Stimulated activated naive CD4-positive, alpha-beta T cell (primary cell): ENCODE data around the gene MAP4K2.

Experiments
- DNase-seq, 6 experiments: peaks; one replicate each; lab custom pipeline; 2025; lab: John Stamatoyannopoulos, UW

MAP4K2 gene

GRCh38 chr11:64813826-64814225 lies 10.8 kb upstream of the MAP4K2 start:
- no peak for DNase-seq

DNA sequence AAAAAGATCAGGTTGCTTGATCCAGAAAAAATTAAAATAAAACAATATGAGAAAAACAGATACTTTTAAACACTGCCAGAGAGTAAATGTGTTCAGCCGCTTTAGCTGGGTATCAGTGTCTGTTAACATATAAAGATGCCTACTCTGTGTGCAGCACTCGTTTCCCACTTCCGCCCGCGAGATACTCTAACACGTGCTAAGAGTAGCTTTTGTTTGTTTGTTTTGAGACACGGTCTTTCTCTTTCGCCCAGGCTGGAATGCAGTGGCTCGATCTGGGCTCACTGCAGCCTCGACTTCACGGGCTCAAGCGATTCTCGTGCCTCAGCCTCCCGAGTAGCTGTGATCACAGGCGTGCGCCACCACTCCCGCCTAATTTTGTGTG lies 7.9 kb upstream of the MAP4K2 start:
- DNase-seq = peak in 5 of 6 experiments; percentile 48 to 82 (median 63)

DNA sequence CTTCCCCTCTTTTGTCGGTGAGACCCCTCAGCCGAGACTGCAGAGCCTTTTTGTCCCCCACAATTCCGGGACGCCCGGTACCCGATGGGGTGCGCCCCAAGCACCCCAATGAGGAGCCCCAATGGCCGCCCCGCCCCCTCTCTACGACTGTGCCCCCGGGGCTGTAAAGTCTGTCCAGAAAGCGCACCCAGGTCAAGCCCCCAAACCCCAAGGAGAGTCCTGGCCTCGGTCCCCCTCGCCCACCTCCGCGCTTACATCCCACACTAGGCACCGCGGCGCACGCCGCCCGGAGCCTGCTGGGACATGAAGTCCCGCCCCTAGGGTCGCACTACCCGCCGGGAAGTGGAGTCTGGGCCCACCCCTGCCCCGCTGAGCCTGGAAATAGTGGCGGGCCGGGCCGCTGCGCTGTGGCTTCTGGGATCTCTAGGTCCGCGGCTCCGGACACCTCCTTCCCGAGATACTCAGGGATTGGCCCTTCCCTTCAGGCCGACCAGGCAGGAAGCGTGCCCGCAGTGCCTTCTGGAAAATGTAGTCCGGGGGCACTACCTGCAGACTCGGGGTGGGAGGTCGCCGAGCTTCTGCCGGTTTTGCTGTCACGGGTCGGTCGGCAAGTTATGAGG lies 7.4 kb upstream of the MAP4K2 start, which contains the start of gene MEN1:
Gene MEN1, minus strand, starts transcription at position 281 of the 620 bp plus-strand sequence. CDS start 442 bp downstream, outside the sequence.
- DNase-seq = peak; percentile 61 to 85 (median 80)

DNA sequence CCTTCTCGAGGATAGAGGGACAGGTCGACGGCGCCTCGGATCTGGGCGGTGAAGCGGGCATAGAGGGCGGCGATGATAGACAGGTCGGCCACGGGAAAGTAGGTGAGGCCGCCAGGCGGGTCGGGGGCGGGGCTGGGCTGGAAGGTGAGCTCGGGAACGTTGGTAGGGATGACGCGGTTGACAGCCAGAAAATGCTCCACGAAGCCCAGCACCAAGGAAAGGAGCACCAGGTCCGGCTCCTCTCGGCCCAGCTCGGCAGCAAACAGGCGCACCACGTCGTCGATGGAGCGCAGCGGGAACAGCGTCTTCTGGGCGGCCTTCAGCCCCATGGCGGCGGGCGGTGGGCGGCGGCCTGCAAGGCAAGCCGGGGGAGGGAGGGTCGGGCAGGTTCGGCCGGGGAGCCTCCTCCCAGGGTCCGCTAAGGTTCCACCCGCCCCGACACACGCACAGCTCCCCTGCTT lies 6.8 kb upstream of the MAP4K2 start:
- peak in 3 of 6 experiments; percentile 8 to 53 (median 36) for DNase-seq

GRCh38 chr11:64805481-64805880 lies 2.5 kb upstream of the MAP4K2 start:
- DNase-seq = no peak

DNA sequence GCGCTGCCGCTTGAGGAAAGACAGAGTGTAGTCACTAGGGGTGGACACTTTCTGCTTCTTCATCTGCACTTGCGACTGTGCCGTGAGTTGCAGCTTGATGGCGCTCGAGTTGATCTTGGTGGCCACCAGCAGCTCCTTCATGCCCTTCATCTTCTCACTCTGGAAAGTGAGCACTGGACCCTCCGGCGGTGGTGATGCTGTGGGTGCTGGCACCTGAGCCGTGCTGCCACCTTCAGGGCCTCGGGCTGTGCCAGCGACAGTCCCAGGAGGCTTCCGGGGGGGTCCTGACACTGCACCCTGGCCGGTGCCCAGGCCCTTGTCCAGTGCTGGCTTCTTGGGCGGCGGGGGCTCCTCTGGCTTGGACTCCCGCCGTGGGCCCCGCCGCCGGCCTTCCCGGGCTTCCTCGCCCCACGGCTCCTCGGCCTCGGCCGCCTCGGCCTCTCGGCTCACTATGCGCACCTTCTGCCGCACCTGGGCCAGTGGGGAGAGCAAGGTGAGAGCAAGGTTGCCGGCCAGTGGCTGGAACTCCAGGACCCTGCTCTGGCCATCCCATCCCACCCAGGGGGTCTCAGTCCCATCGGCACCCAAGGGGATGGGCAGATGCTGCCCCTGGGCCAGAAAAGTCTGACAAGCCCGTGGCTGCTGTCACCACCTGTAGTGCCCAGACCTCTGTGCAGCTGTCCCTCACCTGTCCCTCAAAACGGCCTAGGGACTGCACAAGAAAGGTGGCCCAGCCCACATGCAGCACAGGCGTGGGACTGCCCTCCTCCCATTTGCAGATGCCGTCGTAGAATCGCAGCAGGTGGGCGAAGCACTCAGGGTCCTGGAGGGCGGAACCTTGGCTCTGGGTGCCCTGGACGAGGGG lies 1.6 kb upstream of the MAP4K2 start:
- DNase-seq = no peak

GRCh38 chr11:64803846-64804345 lies 882 bp upstream of the MAP4K2 start:
- DNase-seq = no peak

GRCh38 chr11:64802370-64803157 lies 450 bp downstream of the MAP4K2 start:
- peak in 3 of 6 experiments; percentile 38 to 66 (median 51) for DNase-seq

DNA sequence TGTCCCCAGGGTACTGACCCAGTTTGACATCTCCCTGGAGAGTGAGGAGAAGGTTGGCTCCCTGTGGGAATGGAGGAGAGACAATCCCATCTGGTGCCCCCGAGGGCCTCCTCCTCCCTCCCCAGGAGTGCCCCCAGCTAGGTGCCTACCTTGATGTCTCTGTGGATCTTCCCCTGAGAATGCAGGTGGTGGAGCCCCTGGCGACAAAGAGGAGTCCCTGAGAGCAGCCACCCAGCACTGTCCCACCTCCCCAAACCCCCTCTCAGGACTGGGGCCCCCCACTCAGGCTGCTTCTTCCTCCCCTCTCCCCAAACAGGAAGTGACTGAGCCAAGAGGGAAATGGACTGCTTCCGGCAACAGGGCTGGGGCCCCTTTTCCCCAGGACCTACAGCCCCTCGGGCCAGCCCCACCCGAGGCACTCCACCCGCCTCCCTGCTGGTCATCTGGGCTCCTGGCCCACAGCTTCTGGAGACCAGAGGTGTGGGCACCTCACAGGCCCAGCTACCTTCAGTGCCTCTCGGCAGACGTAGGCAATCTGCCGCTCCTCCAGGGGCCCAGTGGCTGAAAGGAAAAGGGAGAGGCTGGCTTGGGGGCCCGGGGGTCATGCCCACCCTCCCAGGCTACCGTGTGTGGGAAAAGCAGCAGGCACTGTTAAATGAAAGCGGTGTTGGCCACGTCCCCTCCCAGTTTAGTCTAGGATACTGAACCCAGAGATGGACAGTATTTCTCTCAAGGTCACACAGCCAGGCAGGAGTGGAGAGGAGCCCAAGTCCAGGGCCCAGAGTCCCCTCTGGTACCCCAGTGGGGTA lies 1.2 kb downstream of the MAP4K2 start:
- DNase-seq = peak in 1 of 6 experiments; percentile 16

GRCh38 chr11:64801158-64801464 lies 1.9 kb downstream of the MAP4K2 start:
- no peak for DNase-seq

DNA sequence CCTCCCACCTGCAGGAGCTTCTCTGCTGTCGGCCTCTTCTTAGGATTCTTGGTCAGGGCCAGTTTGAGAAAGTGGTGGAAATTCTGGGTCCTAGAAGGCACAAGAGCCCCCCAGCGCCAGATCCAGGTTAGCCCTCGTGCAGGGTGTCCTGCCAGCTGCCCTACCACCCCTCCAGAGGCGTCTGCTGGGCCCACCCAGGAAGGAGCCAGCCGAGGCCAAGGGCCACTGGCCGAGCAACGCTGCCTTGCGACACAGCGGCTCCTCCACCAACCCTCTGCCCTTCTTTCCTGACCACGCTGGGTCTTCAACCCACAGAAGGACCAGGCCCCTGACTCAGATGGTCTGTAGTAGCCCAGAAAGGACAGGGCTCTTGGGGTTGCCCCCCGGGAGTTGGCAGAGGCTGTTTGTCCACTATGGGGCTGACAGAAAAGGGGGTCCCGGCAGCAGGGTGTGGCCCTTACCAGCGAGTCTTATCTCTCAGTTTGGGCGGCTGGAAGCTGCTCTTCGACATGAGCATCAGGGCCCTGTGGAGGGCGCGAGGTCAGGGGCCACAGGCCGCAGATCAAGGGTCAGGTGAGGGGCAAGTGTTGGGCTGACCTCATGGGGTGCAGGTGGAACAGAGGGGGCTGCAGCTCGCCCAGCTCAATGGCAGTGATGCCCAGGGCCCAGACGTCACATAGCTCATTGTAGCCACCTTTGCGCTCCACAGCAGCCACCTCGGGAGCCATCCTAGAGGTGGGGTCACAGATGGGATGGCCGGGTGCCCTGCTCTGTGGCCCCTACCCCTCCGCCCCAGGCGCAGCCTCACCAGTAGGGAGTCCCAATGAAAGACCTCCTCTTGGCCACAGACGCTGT lies 2.5 kb downstream of the MAP4K2 start:
- no peak for DNase-seq

GRCh38 chr11:64799623-64800302 lies 3.3 kb downstream of the MAP4K2 start:
- no peak for DNase-seq

GRCh38 chr11:64799256-64799622 lies 3.8 kb downstream of the MAP4K2 start:
- no peak for DNase-seq

DNA sequence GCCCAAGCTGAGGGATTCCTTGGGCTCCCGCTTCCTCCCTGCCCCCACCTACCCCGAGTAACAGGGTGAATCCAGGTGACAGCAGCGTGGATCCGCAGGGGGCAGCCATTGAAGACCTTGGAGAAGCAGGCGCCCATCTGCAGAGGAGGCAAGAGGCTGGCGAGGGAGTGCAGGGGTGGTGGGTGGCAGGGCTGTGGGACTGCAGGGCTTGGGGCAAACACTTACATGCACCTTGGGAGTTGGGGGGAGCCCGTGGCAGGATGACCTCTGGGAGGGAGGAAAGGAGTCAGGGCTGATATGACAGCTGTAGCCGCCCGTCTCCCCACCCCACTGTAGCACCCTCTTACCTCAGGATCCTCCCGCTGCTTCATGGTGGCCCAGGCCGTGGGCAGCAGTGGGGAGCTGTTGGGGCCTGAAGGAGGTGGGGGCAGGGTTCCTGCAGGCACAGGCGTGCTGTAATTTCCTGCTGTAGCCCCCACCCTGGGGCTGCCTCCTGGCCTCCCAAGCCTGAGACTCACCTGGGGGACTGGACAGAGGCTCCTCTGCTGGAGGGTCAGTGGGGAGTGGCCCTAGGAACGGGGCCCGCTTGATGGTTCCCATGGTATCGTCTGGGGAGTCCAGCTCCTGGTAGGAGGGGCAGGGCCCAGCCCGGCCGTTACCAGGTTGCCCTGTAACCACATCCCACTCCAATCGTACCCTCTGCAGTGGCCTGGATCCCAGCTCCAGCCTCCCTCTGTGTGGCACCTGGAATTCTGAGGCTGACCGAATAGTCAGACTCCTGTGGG lies 6.1 kb downstream of the MAP4K2 start:
- no peak for DNase-seq

- no peak for DNase-seq
Observed at GRCh38 chr11:64796047-64796756, 6.8 kb downstream of the MAP4K2 start.

DNA sequence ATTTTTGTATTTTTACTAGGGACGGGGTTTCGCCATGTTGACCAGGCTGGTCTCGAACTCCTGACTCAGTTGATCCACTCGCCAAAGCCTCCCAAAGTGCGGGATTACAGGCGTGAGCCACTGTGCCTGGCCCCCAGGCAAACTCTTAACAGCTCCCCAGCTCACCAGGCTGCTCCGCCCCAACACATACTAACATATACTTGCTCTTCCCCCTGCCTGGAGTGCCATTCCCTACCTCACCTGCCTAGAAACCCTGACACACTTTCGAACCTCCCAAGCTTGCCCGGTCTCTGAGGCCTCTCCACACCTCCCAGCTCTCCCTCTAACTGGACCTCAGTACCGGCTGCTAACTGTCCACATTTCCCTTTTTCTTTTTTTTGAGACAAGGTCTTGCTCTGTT lies 8.5 kb downstream of the MAP4K2 start:
- DNase-seq = no peak

GRCh38 chr11:64793271-64794160 lies 9.5 kb downstream of the MAP4K2 start:
- no peak for DNase-seq
